H9 (cell line): ENCODE data around the gene ALPI. TPM values are rescaled to one million over a fixed set of nuclear protein-coding genes. Genes with fewer than 3 reads are reported as not detected.

Experiments
- DNase-seq: peaks from one replicate; pipeline ENCODE4 v3.0.0-alpha.2; 2017
- H2AFZ ChIP-seq: one replicate; pipeline ENCODE4 v1.6.1; 2013; ENCODE audit warnings: mild to moderate bottlenecking, low read length, control low read depth, moderate library complexity
- H2AK5ac ChIP-seq: 2 replicates; pipeline ENCODE4 v1.6.1; 2013; ENCODE audit warnings: low read length, control low read depth, mixed read lengths; ENCODE audit not compliant: insufficient read length
- H2BK120ac ChIP-seq: one replicate; pipeline ENCODE4 v1.6.1; 2013; ENCODE audit warnings: low read depth, mild to moderate bottlenecking, low read length, control low read depth, inconsistent platforms; ENCODE audit not compliant: poor library complexity, severe bottlenecking
- H2BK12ac ChIP-seq: 2 replicates; pipeline ENCODE4 v1.6.1; 2013; ENCODE audit warnings: low read length, control low read depth, mixed read lengths, low read depth; ENCODE audit not compliant: insufficient read length
- H2BK15ac ChIP-seq: 2 replicates; pipeline ENCODE4 v1.6.1; 2013; ENCODE audit warnings: low read depth, low read length, control low read depth
- H2BK20ac ChIP-seq: one replicate; pipeline ENCODE4 v1.6.1; 2013; ENCODE audit warnings: low read depth, mild to moderate bottlenecking, low read length, control low read depth, inconsistent platforms; ENCODE audit not compliant: poor library complexity, severe bottlenecking
- H2BK5ac ChIP-seq: 2 replicates; pipeline ENCODE4 v1.6.1; 2013; ENCODE audit warnings: low read length, control low read depth, mixed read lengths; ENCODE audit not compliant: insufficient read length
- H3K14ac ChIP-seq: 2 replicates; pipeline ENCODE4 v1.6.1; 2013; ENCODE audit warnings: low read length, control low read depth; ENCODE audit not compliant: insufficient read depth
- H3K18ac ChIP-seq: 2 replicates; pipeline ENCODE4 v1.6.1; 2013; ENCODE audit warnings: low read depth, mild to moderate bottlenecking, mixed read lengths, low read length, control low read depth; ENCODE audit not compliant: insufficient read length
- H3K23ac ChIP-seq: 2 replicates; pipeline ENCODE4 v1.6.1; 2013; ENCODE audit warnings: low read length, control low read depth, mixed read lengths, low read depth; ENCODE audit not compliant: insufficient read length
- H3K23me2 ChIP-seq: 2 replicates; pipeline ENCODE4 v1.6.1; 2013; ENCODE audit warnings: low read depth, mild to moderate bottlenecking, mixed read lengths, low read length, control low read depth; ENCODE audit not compliant: insufficient read length, poor library complexity, severe bottlenecking
- H3K27ac ChIP-seq: 2 replicates; pipeline ENCODE4 v1.5.1; 2013; ENCODE audit warnings: low read length, control low read depth, mixed read lengths, low read depth; ENCODE audit not compliant: insufficient read length
- H3K27me3 ChIP-seq: 2 replicates; pipeline ENCODE4 v1.6.1; 2013; ENCODE audit warnings: low read length, control low read depth, inconsistent platforms; ENCODE audit not compliant: insufficient read depth
- H3K4ac ChIP-seq: 2 replicates; pipeline ENCODE4 v1.6.1; 2013; ENCODE audit warnings: low read depth, mild to moderate bottlenecking, control low read depth, inconsistent platforms, low read length, moderate library complexity
- H3K4me1 ChIP-seq: 2 replicates; pipeline ENCODE4 v1.6.1; 2013; ENCODE audit warnings: low read length, control low read depth, inconsistent platforms; ENCODE audit not compliant: insufficient read depth
- H3K4me2 ChIP-seq: 2 replicates; pipeline ENCODE4 v1.6.1; 2013; ENCODE audit warnings: low read length, control low read depth, mixed read lengths; ENCODE audit not compliant: insufficient read length, insufficient read depth
- H3K56ac ChIP-seq: 2 replicates; pipeline ENCODE4 v1.6.1; 2013; ENCODE audit warnings: low read depth, mild to moderate bottlenecking, mixed read lengths, low read length, control low read depth; ENCODE audit not compliant: insufficient read length
- H3K79me1 ChIP-seq: 2 replicates; pipeline ENCODE4 v1.6.1; 2013; ENCODE audit warnings: low read depth, mild to moderate bottlenecking, moderate library complexity, low read length, control low read depth, inconsistent platforms; ENCODE audit not compliant: insufficient read depth, poor library complexity, severe bottlenecking
- H3K79me2 ChIP-seq: 2 replicates; pipeline ENCODE4 v1.6.1; 2013; ENCODE audit warnings: low read length, control low read depth, inconsistent platforms; ENCODE audit not compliant: insufficient read depth
- H3K9ac ChIP-seq: 2 replicates; pipeline ENCODE4 v1.6.1; 2013; ENCODE audit warnings: low read length, control low read depth, mixed read lengths; ENCODE audit not compliant: insufficient read length; ENCODE audit errors: extremely low read depth
- H3K9me3 ChIP-seq: one replicate; pipeline ENCODE4 v1.6.1; 2013; ENCODE audit warnings: low read depth, low read length, inconsistent platforms; ENCODE audit not compliant: control insufficient read depth
- H3T11ph ChIP-seq: one replicate; pipeline ENCODE4 v1.6.1; 2013; ENCODE audit warnings: mild to moderate bottlenecking, low read length, control low read depth, inconsistent platforms
- H4K20me1 ChIP-seq: one replicate; pipeline ENCODE4 v1.6.1; 2013; ENCODE audit not compliant: control insufficient read depth, insufficient read length, insufficient read depth
- H4K5ac ChIP-seq: 2 replicates; pipeline ENCODE4 v1.6.1; 2013; ENCODE audit warnings: low read depth, mild to moderate bottlenecking, mixed read lengths, low read length, control low read depth; ENCODE audit not compliant: insufficient read length
- H4K8ac ChIP-seq: replicated peaks from 2 replicates; pipeline ENCODE4 v1.6.1; 2013; ENCODE audit warnings: low read length, control low read depth, mixed read lengths, low read depth; ENCODE audit not compliant: insufficient read length
- H4K91ac ChIP-seq: 2 replicates; pipeline ENCODE4 v1.6.1; 2013; ENCODE audit warnings: low read depth, mild to moderate bottlenecking, moderate library complexity, mixed read lengths, low read length, control low read depth; ENCODE audit not compliant: insufficient read length
- H3K27ac Mint-ChIP-seq, 3 experiments: 2 replicates in 2 of 3; 3 replicates in 1 of 3; pipeline ENCODE4 v1.8.0; 2020 to 2021; ENCODE audit warnings: mixed read lengths in 3 of 3, mild to moderate bottlenecking in 1 of 3, moderate library complexity in 1 of 3
- H3K27me3 Mint-ChIP-seq: 2 replicates; pipeline ENCODE4 v1.8.0; 2021; ENCODE audit warnings: low read depth, mild to moderate bottlenecking, moderate library complexity, mixed read lengths
- H3K36me3 Mint-ChIP-seq, 3 experiments: 2 replicates in 2 of 3; 3 replicates in 1 of 3; pipeline ENCODE4 v1.8.0; 2020 to 2021; ENCODE audit warnings: low read depth in 3 of 3, mixed read lengths in 3 of 3; ENCODE audit not compliant: insufficient read depth in 1 of 3
- H3K4me1 Mint-ChIP-seq, 2 experiments: 2 replicates each; pipeline ENCODE4 v1.8.0; 2020; ENCODE audit warnings: mixed read lengths in 2 of 2
- H3K4me3 Mint-ChIP-seq, 2 experiments: 2 replicates in 1 of 2; 3 replicates in 1 of 2; pipeline ENCODE4 v1.8.0; 2020 to 2021; ENCODE audit warnings: mild to moderate bottlenecking in 2 of 2, mixed read lengths in 2 of 2, moderate library complexity in 1 of 2
- H3K9me3 Mint-ChIP-seq, 2 experiments: 2 replicates in 1 of 2; 3 replicates in 1 of 2; pipeline ENCODE4 v1.8.0; 2020; ENCODE audit warnings: mild to moderate bottlenecking in 2 of 2, mixed read lengths in 2 of 2, moderate library complexity in 1 of 2
- CTCF ChIP-seq: fragments of 200-600 bp; sonication (generic); conservative IDR thresholded peaks from 3 replicates; pipeline ENCODE4 v1.8.0; 2021; ENCODE audit warnings: antibody characterized with exemption, mild to moderate bottlenecking
- WGBS: extraction: QIAGEN DNeasy Blood & Tissue Kit; methylation state at CpG from one replicate; pipeline ENCODE4 v1.1.7; 2013; ENCODE audit warnings: missing lambda C conversion rate, low lambda C conversion rate, mixed read lengths; ENCODE audit not compliant: insufficient read length; ENCODE audit errors: extremely low coverage; 5-methylcytosine and 5-hydroxymethylcytosine counted together
- total RNA-seq: library from RNA; stranded (reverse); gene quantifications from 2 replicates; pipeline ENCODE4 v1.2.1, GENCODE V29; 2021

The ALPI gene
- total RNA-seq, 1 experiment from 2014 or later: not detected

- no peak overlapping the region for H3K4ac ChIP-seq
Observed at GRCh38 chr2:232483311-232483922, 27.5 kb downstream of the ALPI start.

More at GRCh38 chr2:232483311-232483922, 27.5 kb downstream of the ALPI start:
- peak; percentile 20 for DNase-seq
- no peak overlapping the region for H2BK20ac ChIP-seq
- no peak overlapping the region for H3T11ph ChIP-seq
- Mint-ChIP-seq H3K4me3 (no peak overlapping the region), H3K9me3 (no peaks in the 10 kb centered on the region), H3K36me3 (peaks cover 0 to 8% (median 0%) of the 10 kb centered on the region in 3 experiments; a peak in 3 of 7 replicates), H3K27ac (no peak overlapping the region), H3K27me3 (peaks cover 68% of the 10 kb centered on the region), H3K4me1 (peaks cover 6 to 7% of the 10 kb centered on the region in 2 experiments)
- H2AFZ ChIP-seq: no peak overlapping the region
- H2BK5ac ChIP-seq: no peak overlapping the region
- WGBS: no CpG with 5 or more reads among the region's 10 CpGs
- H4K8ac ChIP-seq: no peak overlapping the region
- no peaks in the 10 kb centered on the region for H3K4me1 ChIP-seq
- H3K27me3 ChIP-seq: peaks cover 34% of the 10 kb centered on the region
- no peak overlapping the region for H2BK15ac ChIP-seq
- no peaks in the 10 kb centered on the region for H3K79me1 ChIP-seq
- no peak overlapping the region for H3K9ac ChIP-seq
- peaks cover 9% of the 10 kb centered on the region for H3K23me2 ChIP-seq
- no peak overlapping the region for H3K14ac ChIP-seq
- no peak overlapping the region for H3K56ac ChIP-seq
- no peak overlapping the region for H2BK120ac ChIP-seq
- H2AK5ac ChIP-seq: no peak overlapping the region
- H3K18ac ChIP-seq: no peak overlapping the region
- no peak overlapping the region for H4K91ac ChIP-seq
- H3K23ac ChIP-seq: no peak overlapping the region
- no peak for TF ChIP-seq CTCF
- H2BK12ac ChIP-seq: no peak overlapping the region
- no peaks in the 10 kb centered on the region for H4K20me1 ChIP-seq
- H3K79me2 ChIP-seq: no peaks in the 10 kb centered on the region
- H3K9me3 ChIP-seq: no peaks in the 10 kb centered on the region
- H4K5ac ChIP-seq: no peak overlapping the region
- no peak overlapping the region for H3K4me2 ChIP-seq
- no peak overlapping the region for H3K27ac ChIP-seq
